Measurements from ENCODE around the gene NODAL. TPM values are rescaled to one million over a fixed set of nuclear protein-coding genes. Genes with fewer than 3 reads are reported as not detected.

The NODAL gene
- total RNA-seq, 1 experiment from 2014 or later, result not detected

DNA sequence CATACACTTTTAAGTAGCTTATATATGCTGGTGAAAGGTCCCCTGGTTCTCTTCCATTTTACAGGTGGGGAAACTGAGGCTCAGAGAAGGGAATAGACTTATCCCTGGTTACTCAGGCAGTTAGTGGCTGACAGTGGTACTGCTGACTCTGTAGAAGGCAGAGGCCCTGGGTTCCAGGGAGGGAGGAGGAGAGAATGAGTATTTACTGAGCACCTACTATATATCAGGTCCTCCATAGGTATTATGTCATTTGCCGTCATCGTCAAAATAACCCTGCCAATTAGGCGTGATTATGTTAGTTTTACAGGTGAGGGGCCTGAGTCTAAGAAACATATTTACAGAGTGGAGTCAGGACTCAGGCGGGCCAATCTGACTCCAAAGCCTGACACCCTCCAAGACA, 23.8 kb upstream of the NODAL start:
- BruUV-seq (replicated peaks), result no TSS peak
- no peak overlapping the region for H3K4me3 ChIP-seq (ENCODE audit: low read depth in 2 of 2, low read length in 2 of 2)
- no peak for TF ChIP-seq SIN3A (IDR thresholded peaks at IDR 0.05; ENCODE audit: borderline replicate concordance, insufficient read depth, low read depth, low read length)
- TF ChIP-seq TCF7L2 (IDR thresholded peaks at IDR 0.05; ENCODE audit: low read depth, low read length), result no peak
- TF ChIP-seq, protein P1, sequence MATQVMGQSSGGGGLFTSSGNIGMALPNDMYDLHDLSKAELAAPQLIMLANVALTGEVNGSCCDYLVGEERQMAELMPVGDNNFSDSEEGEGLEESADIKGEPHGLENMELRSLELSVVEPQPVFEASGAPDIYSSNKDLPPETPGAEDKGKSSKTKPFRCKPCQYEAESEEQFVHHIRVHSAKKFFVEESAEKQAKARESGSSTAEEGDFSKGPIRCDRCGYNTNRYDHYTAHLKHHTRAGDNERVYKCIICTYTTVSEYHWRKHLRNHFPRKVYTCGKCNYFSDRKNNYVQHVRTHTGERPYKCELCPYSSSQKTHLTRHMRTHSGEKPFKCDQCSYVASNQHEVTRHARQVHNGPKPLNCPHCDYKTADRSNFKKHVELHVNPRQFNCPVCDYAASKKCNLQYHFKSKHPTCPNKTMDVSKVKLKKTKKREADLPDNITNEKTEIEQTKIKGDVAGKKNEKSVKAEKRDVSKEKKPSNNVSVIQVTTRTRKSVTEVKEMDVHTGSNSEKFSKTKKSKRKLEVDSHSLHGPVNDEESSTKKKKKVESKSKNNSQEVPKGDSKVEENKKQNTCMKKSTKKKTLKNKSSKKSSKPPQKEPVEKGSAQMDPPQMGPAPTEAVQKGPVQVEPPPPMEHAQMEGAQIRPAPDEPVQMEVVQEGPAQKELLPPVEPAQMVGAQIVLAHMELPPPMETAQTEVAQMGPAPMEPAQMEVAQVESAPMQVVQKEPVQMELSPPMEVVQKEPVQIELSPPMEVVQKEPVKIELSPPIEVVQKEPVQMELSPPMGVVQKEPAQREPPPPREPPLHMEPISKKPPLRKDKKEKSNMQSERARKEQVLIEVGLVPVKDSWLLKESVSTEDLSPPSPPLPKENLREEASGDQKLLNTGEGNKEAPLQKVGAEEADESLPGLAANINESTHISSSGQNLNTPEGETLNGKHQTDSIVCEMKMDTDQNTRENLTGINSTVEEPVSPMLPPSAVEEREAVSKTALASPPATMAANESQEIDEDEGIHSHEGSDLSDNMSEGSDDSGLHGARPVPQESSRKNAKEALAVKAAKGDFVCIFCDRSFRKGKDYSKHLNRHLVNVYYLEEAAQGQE (IDR thresholded peaks at IDR 0.05; ENCODE audit: insufficient read depth in 1 of 2, low read depth in 2 of 2, low read length in 1 of 2), result no peak
- TF ChIP-seq, protein P2, sequence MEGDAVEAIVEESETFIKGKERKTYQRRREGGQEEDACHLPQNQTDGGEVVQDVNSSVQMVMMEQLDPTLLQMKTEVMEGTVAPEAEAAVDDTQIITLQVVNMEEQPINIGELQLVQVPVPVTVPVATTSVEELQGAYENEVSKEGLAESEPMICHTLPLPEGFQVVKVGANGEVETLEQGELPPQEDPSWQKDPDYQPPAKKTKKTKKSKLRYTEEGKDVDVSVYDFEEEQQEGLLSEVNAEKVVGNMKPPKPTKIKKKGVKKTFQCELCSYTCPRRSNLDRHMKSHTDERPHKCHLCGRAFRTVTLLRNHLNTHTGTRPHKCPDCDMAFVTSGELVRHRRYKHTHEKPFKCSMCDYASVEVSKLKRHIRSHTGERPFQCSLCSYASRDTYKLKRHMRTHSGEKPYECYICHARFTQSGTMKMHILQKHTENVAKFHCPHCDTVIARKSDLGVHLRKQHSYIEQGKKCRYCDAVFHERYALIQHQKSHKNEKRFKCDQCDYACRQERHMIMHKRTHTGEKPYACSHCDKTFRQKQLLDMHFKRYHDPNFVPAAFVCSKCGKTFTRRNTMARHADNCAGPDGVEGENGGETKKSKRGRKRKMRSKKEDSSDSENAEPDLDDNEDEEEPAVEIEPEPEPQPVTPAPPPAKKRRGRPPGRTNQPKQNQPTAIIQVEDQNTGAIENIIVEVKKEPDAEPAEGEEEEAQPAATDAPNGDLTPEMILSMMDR (IDR thresholded peaks at IDR 0.05), result no peak
- TF ChIP-seq POLR2AphosphoS5 (IDR thresholded peaks at IDR 0.05; ENCODE audit: low read depth, low read length), result no peak
- no peaks in the 10 kb centered on the region; the same call in 1 of the 2 replicates for H3K27me3 ChIP-seq (ENCODE audit: control insufficient read depth, insufficient read depth, low read length)
- CTCF ChIA-PET, result no interaction called here
- no peaks in the 10 kb centered on the region for H3K36me3 ChIP-seq (ENCODE audit: control insufficient read depth, insufficient read depth, low read length)
- in situ Hi-C loops (cut with HindIII; ENCODE audit: low pct_unique_long_range_greater_than_20kb, low sequenced_read_pairs), result no loop called here
- ATAC-seq (no peak), DNase-seq (ENCODE audit: low read depth, low spot score) (no peak)
- no peaks in the 10 kb centered on the region for H3K9me3 ChIP-seq (ENCODE audit: control insufficient read depth, insufficient read depth, low read depth, low read length)
- no peak overlapping the region for H3K27ac ChIP-seq (ENCODE audit: low read length)
- intact Hi-C loops (cut with micrococcal nuclease; ENCODE audit: unreplicated experiment), result loop anchor here (10.0 kb wide), 1 partner anchor 420 kb away; the partner anchor contains the start of gene PCBD1
- no peaks in the 10 kb centered on the region for H3K4me1 ChIP-seq (ENCODE audit: control insufficient read depth, insufficient read depth, low read length)
- POLR2A ChIA-PET, result no interaction called here

DNA sequence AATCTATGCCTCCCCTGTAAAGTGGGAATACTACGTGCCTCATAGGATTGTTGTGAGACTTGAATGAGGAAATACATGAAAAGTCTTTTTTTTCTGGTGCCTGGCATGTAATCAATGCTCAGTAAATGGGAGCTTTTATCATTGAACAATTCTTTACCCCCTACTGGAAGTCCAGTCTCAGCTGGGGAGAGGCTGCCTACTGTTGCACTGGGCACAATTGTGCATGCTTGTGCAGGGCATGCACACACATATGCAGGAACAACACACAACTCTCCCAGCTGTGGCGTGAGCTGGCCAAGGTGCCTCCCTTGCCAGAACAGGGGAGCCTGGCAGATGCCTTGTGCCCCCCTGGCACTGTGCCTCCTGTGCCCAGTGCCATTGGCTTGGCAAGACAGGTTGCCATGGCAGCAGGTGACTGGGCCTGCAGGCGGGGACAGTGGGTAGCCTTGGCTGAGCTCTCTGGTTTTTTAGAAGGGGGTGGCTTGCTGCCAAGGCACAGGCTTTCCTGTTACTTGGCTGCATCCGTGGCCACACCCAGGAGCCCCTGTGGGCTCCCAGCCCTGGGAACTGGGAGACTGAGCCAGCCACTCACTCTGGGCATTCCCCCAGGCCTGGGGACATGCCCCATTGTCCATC, 21.0 kb upstream of the NODAL start:
- H3K4me3 ChIP-seq (ENCODE audit: low read depth in 2 of 2, low read length in 2 of 2), result no peak overlapping the region
- ChIA-PET POLR2A (no interaction called here), CTCF (interaction anchor here (1.0 to 3.1 kb wide), 3 partner anchors 78 to 296 kb away, joined by 3 to 26 read pairs (median 4); no protein-coding TSS in a partner anchor)
- H3K36me3 ChIP-seq (ENCODE audit: control insufficient read depth, insufficient read depth, low read length), result no peaks in the 10 kb centered on the region
- intact Hi-C loops (cut with micrococcal nuclease; ENCODE audit: unreplicated experiment), result loop anchor here (5.0 to 10.0 kb wide), 2 partner anchors 295 to 422 kb away; partner anchors contain the start of gene PCBD1
- H3K9me3 ChIP-seq (ENCODE audit: control insufficient read depth, insufficient read depth, low read depth, low read length), result no peaks in the 10 kb centered on the region
- no peaks in the 10 kb centered on the region; the same call in 1 of the 2 replicates for H3K27me3 ChIP-seq (ENCODE audit: control insufficient read depth, insufficient read depth, low read length)
- no peak for ATAC-seq
- BruUV-seq (replicated peaks), result no TSS peak
- H3K27ac ChIP-seq (ENCODE audit: low read length), result no peak overlapping the region
- in situ Hi-C loops (cut with HindIII; ENCODE audit: low pct_unique_long_range_greater_than_20kb, low sequenced_read_pairs), result no loop called here
- peaks cover 6% of the 10 kb centered on the region for H3K4me1 ChIP-seq (ENCODE audit: control insufficient read depth, insufficient read depth, low read length)
- no peak for DNase-seq (ENCODE audit: low read depth, low spot score)
- TF ChIP-seq SIN3A (IDR thresholded peaks at IDR 0.05; ENCODE audit: borderline replicate concordance, insufficient read depth, low read depth, low read length), result no peak
- TF ChIP-seq POLR2AphosphoS5 (IDR thresholded peaks at IDR 0.05; ENCODE audit: low read depth, low read length), result no peak
- TF ChIP-seq, protein P1 (IDR thresholded peaks at IDR 0.05; ENCODE audit: insufficient read depth in 1 of 2, low read depth in 2 of 2, low read length in 1 of 2), result no peak
- TF ChIP-seq TCF7L2 (IDR thresholded peaks at IDR 0.05; ENCODE audit: low read depth, low read length), result no peak
- TF ChIP-seq, protein P2 (IDR thresholded peaks at IDR 0.05), result no peak

All from Panc1 (cell line).